ENCODE measurements around the gene DUS3L.
"Not testable (repeated sequence)": the region's sequence is repeated elsewhere in the genome, so short reads cannot be mapped to it uniquely, and the experiment has no call there.

The DUS3L gene

GRCh38 chr19:5774921-5775320 is 16.0 kb downstream of the DUS3L start:
- DNase-seq (ENCODE audit: low read depth in 2 of 2): no peak

DNA sequence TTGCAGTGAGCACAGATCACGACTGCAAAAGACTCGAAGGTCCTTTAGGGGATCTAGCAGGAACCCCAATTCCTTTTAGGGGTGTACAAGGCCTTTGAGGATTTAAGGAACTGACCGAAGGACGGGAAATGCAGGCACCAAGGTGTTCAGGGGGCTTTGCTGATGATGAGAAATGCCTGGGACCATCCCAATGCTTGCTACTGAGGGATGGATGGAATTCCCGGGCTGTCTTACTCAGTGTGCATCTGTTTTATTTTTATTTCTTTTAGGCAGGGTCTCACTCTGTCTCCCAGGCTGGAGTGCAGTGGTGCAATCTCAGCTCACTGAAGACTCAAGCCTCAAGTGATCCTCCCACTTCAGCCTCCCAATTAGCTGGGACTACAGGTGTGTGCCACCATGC is 17.7 kb downstream of the DUS3L start:
- no peak for DNase-seq (ENCODE audit: low read depth in 2 of 2)

- DNase-seq (ENCODE audit: low read depth in 2 of 2): no peak
These were observed 18.5 kb downstream of the DUS3L start for GRCh38 chr19:5772416-5772815.

GRCh38 chr19:5767949-5768348 is 23.0 kb downstream of the DUS3L start:
- DNase-seq (ENCODE audit: low read depth in 2 of 2): no peak

DNA sequence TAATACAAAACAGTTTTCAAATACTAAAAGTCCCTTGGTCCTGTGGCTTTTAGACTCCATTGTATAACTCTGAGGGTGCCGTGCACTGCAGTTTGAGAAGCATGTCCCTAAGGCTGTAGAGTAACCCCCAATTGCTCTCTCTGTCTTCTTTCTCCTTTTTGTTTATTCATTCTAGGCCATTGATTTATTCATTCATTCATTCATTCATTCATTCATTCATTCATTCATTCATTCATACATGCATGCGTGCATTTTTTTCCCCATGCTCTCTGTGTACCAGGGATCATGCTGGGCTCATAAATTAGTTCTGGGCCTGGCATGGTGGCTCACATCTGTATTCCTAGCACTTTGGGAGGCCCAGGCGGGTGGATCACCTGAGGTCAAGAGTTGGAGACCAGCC is 25.7 kb downstream of the DUS3L start:
- DNase-seq (ENCODE audit: low read depth in 2 of 2): no peak

- DNase-seq (ENCODE audit: low read depth in 2 of 2): no peak
These were observed 28.2 kb downstream of the DUS3L start for GRCh38 chr19:5762608-5763217.

- no peak for DNase-seq (ENCODE audit: low read depth in 2 of 2)
These were observed 37.2 kb downstream of the DUS3L start for GRCh38 chr19:5753743-5754142.

DNA sequence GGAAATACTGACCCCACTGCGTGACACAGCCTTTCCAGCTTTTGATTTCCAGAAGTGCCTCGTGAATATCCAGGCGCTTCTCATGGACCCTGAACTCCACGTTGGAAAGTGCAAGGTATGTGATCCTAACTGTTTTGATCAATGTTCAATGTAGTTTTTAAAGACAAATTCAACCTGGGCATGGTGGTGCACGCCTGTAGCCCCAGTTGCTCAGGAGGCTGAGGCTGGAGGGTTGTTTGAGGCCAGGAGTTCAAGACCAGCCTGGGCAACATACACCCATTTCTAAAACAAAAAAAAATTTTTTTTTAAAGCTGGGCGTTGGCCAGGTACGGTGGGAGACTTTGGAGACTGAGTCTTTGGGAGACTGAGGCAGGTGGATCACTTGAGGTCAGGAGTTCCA is 39.3 kb downstream of the DUS3L start:
- DNase-seq (ENCODE audit: low read depth in 2 of 2): no peak

GRCh38 chr19:5749505-5749904 is 41.5 kb downstream of the DUS3L start:
- DNase-seq (ENCODE audit: low read depth in 2 of 2): no peak

DNA sequence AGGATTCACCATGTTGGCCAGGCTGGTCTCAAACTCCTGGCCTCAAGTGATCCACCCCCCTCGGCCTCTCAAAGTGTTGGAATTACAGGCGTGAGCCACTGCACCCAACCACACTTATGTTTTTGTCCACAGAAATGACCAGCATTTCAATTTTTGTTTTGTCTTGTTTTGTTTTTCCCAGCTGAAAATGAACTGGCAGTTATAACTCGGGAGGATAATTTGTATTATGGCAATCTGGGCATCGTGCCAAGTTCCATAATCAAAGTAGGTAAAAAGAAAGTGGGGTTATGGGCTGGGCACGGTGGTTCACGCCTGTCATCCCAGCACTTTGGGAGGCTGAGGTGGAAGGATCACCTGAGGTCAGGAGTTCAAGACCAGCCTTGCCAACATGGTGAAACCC is 42.0 kb downstream of the DUS3L start:
- not testable (repeated sequence) for DNase-seq (ENCODE audit: low read depth in 2 of 2)

- not testable (repeated sequence) for DNase-seq (ENCODE audit: low read depth in 2 of 2)
These were observed 46.0 kb downstream of the DUS3L start for GRCh38 chr19:5744999-5745398.

GRCh38 chr19:5743630-5744029 is 47.3 kb downstream of the DUS3L start:
- no peak for DNase-seq (ENCODE audit: low read depth in 2 of 2)

GRCh38 chr19:5742051-5742450 is 48.9 kb downstream of the DUS3L start:
- DNase-seq (ENCODE audit: low read depth in 2 of 2): no peak

DNA sequence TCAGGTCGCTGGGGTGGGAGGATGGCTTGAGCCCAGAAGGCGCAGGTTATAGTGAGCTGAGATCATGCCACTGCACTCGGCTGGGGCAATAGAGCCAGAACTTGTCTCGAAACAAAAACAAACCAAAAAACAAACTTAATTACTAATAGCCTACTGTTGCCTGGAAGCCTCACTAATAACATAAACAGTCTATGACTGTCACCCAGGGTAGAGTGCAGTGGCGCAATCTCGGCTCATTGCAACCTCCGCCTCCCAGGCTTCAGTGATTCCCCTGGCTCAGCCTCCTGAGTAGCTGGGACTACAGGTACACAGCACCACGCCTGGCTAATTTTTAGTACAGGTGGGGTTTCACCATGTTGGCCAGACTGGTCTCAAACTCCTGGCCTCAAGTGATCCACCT is 52.5 kb downstream of the DUS3L start:
- no peak for DNase-seq (ENCODE audit: low read depth in 2 of 2)
